ENCODE data around the gene NUP153.

Gene NUP153

DNA sequence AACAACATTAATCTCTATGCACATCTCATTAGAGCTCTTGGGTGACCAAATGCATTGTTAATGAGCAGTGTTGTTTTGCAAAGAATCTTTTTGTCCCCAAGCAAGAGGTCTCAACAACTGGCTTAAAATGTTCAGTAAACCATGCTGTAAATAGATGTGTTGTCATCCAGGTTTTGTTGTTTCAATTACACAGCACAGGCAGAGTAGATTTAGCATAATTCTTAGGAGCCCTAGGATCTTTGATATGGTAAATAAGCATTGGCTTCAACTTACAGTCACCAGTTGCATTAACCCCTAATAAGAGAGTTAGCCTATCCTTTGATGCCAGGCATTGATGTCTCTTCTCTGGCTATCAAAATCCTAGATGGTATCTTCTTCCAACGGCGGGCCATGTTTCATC lies 23.3 kb downstream of the NUP153 start:
- TF ChIP-seq, protein P1, sequence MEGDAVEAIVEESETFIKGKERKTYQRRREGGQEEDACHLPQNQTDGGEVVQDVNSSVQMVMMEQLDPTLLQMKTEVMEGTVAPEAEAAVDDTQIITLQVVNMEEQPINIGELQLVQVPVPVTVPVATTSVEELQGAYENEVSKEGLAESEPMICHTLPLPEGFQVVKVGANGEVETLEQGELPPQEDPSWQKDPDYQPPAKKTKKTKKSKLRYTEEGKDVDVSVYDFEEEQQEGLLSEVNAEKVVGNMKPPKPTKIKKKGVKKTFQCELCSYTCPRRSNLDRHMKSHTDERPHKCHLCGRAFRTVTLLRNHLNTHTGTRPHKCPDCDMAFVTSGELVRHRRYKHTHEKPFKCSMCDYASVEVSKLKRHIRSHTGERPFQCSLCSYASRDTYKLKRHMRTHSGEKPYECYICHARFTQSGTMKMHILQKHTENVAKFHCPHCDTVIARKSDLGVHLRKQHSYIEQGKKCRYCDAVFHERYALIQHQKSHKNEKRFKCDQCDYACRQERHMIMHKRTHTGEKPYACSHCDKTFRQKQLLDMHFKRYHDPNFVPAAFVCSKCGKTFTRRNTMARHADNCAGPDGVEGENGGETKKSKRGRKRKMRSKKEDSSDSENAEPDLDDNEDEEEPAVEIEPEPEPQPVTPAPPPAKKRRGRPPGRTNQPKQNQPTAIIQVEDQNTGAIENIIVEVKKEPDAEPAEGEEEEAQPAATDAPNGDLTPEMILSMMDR (IDR thresholded peaks at IDR 0.05), result no peak

DNA sequence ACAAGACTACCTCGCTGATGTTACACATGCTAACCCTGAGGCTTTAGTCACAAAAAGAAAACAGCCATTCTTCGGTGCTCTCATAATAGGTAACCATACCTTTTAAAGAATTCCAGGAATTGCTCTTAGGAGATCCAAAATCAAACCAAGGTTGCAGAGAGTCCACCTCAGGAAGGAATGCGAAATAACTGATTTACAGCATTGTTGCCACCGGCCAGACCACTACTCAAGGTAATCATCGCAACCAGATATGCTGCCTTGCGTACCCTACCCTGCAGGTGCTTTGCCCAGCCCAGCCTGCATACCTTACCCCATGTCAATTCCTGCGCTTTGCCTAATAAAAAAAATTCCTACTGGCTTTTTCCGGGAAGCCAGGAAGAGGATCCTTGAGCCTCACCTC lies 27.0 kb downstream of the NUP153 start:
- TF ChIP-seq, protein P1 (IDR thresholded peaks at IDR 0.05), result no peak

DNA sequence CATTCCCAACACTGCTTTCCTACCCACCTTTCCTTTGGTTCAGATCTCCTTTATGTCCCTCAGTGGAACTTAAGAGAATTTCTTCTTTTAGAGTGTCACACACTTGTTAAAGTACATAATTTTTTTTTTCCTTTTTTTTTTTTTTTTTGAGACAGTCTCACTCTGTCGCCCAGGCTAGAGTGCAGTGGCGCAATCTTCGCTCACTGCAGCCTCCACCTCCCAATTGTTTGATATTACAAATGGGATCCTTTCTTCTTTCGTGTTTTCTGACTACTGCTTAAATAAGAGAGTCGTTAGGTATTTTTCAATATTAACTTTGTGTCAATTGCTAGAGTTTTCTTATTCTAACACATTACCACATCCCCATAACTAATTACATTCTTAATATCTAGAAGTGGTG lies 29.1 kb downstream of the NUP153 start:
- TF ChIP-seq, protein P1 (IDR thresholded peaks at IDR 0.05), result no peak

DNA sequence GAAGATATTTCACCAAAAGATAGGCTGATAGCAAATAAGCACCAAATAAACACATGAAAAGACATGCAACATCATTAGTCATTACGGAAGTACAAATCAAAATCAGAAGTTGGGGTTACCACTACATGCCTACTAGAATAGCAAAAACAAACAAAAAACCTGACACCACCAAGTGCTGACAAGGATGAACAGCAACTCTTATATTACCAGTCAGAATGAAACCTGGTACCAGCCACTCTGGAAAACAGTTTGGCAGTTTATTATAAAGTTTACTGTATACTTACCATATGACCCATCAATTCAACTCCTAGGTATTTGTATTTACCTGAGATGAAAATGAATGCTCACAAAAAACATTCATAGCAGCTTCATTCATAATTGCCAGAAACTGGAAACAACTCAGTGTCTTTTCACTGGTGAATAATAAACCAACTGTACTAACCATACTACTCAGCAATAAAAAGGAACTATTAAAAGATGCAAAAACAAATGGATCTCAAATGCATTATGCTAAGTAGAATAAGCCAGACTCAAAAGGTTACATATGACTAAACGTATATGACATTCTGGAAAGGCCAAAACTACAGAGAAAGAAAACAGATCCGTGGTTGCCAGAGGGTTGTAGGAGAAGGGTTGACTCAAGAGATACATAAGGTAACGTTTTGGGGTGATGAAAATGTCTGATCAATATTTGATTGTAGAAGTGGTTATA lies 33.0 kb downstream of the NUP153 start:
- TF ChIP-seq, protein P1 (IDR thresholded peaks at IDR 0.05), result no peak

DNA sequence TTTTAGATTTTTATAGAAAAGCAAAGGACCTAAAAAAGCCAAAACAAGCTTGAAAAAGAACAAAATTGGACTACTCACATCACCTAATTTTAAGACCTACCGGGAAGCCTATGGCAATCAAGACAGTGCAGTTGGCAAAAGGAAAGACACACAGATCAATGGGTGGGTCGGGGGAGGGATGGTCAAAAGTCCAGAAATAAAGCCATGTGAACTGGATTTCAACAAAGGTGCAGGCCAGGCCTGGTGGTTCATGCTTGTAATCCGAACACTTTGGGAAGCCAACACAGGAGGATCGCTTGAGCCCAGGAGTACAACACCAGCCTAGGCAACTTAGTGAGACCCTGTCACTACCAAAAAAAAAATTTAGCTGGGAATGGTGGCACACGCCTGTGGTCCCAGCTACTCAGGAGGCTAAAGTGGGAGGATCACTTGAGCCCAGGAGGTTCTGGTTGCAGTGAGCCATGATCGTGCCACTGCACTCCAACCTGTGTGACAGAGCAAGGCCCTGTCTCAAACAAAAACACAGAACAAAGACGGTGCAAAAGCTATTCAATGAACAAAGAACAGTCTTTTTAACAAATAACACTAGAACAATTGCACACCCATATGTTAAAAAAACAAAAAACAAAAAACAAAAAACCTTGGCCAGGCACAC lies 34.5 kb downstream of the NUP153 start:
- TF ChIP-seq, protein P1 (IDR thresholded peaks at IDR 0.05), result no peak

DNA sequence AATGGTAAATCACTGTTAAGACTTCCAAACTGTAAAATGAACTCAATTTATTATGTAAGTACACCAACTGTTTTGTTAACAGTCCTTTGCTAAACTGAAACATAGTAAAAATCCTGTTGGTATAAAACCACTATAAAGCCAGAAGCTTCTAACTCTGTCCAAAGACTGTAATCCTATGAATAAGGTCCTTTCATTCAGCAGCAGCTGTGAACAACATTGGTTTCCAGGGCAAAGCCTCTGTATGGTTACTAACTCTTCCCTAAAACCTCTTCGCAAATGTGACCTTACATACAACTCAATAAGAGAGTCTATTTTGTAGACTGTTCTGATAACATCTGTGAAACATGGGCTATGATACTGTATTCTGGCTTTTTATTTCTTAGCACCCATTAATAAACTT lies 40.1 kb downstream of the NUP153 start:
- TF ChIP-seq, protein P1 (IDR thresholded peaks at IDR 0.05), result no peak

DNA sequence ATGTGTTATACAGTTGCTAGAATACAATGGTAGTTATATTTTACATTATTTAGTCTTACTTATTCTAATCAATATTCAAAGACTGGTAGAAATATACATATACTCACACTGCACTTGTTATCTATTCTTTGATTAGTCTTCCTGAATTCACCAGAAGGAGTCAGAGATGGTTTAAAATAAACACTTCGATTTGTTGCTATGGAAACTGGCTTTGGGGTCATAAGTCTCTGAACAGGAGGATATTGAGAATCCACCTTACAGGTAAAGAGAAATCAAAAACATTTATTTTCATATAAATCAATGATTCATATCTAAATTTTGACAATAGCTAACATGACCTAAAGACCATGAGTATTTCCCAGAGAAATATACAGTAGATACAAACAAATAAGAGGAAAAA lies 41.6 kb downstream of the NUP153 start:
- TF ChIP-seq, protein P1 (IDR thresholded peaks at IDR 0.05), result no peak
